Raji (cell line): ENCODE results near the gene DCAF12L2.

Source experiments
- POLR2A ChIP-seq: IDR thresholded peaks from 2 replicates; pipeline ENCODE4 v1.6.1; 2011; ENCODE audit warnings: low read depth, low read length, control low read depth; ENCODE audit not compliant: insufficient read depth

DCAF12L2 gene

GRCh38 chrX:126165721-126166461, at the start of gene DCAF12L2:
TSS of gene DCAF12L2 (minus strand) at chrX:126166289. CDS start at chrX:126165924, 365 bp downstream.
- TF ChIP-seq POLR2A: no peak

DNA sequence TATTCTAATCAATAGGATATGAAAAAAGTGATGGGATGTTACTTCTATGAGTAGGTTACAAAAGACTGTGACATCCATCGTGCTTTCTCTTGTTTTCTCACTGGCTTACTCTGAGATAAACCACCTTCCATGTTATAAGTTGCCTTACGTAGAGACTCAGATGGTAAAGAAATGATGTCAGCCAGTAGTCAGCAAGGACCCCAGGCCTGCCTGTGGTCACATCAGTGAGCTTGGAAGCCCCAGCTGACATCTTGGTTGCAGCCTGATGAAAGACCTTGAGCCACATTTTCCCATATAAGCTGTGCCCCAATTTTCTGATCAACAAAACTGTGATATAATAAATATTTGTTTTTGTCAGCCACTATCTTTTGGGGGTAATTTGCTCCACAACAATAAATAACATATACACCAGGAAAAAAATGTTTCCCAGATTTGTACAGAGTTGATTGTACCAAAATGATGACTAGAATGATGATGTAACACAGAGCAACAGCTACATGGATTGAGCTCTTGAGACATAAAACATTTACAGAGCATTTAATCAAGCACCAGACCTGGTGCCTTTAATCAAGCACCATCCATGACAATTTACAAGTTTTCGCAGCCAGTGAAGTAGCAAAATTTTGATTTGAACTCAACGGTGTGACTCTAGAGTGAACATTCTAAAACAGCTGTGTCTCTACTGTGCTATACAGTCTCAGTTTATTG, 11.2 kb upstream of the DCAF12L2 start:
- no peak for TF ChIP-seq POLR2A

DNA sequence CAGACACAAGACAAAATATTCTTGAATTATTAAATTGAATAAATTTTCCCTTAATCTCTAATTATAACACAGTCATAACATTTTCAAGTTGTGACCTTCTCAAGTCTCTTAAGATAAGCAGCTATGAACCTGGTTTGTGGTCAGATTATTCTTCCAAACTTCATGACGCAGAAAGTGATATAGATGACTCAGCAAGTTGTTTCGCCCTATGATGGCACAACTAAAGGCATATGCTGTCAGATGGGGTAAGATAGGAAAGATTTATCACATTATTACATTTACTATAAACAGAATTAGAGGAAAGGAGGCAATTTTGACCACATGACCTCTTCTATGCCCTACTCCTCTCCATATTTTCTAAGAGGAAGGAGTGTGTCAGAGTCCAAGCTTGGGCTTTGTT, 4.6 kb upstream of the DCAF12L2 start:
- TF ChIP-seq POLR2A: no peak

GRCh38 chrX:126167560-126167959, 1.5 kb upstream of the DCAF12L2 start:
- TF ChIP-seq POLR2A: no peak

DNA sequence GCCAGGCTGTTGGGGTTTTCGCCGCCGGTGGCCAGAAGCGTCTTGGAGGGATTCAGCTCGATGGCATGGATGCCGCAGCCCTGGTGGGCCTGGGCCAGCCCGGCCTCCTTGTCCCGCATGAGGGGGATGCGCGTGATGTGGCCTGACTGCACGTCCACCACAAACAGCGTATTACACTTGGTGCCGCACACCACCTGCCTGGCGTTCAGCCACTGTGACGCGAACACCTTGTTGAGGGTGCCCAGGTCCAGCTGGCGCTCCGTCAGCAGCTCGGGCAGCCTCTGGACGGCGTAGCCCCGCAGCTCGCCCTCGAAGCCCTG, 728 bp downstream of the DCAF12L2 start:
- no peak for TF ChIP-seq POLR2A

GRCh38 chrX:126164689-126165400, 1.2 kb downstream of the DCAF12L2 start:
- TF ChIP-seq POLR2A: no peak

DNA sequence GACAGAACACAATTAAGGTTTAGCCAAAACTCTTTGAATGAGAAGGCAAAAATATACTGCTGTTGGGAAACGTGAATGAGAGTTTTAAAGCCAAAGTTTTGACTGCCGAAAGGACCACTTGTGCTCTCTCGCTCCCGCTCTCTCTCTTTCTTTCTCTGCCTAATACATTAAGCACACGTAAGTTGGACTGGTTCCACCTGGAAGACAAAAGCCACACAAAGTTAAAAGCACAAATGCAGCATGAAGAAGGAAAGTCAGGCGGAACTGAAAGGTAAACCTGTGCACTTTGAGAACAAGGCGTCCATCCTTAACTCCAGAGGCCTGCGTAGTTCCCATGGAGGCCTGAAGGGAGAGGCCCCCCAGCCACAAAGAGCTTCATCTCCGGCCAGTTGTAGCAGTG, 1.9 kb downstream of the DCAF12L2 start:
- TF ChIP-seq POLR2A: no peak

DNA sequence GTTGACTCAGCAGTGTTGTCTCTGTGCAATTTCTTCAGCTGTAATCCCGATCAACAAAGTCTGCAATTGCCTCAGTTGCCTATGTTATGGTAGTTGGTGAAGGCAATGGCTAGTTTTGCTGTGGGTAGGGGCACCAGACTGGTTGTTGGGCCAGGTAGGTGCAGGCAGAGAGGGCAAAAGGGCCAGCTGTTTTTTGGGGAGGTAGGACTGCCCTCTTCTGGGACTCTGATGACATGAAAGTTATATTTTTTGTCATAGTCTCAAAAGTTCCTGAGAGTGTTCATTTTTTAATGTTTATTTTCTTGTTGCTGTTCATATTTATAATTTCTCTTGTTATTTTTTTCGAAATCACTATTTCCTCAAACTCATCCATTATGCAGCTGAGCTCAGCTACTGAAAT, 25.1 kb downstream of the DCAF12L2 start:
- no peak for TF ChIP-seq POLR2A

GRCh38 chrX:126137899-126138298, 28.2 kb downstream of the DCAF12L2 start:
- TF ChIP-seq POLR2A: no peak

- TF ChIP-seq POLR2A: no peak
Measured at GRCh38 chrX:126124721-126125120, 41.4 kb downstream of the DCAF12L2 start.
